Adrenal gland (tissue), 12 donors: ENCODE results near the gene WDFY4. TPM values are rescaled to one million over a fixed set of nuclear protein-coding genes. Genes with fewer than 3 reads are reported as not detected.

Source experiments
- DNase-seq, 7 donors: peaks; one replicate each; pipeline ENCODE4 v3.0.0-alpha.2; 2019 to 2020
- H3K27ac ChIP-seq, 5 donors: fragments of 200-600 bp; sonication (generic) in 4 of 5; 1 replicate in 3 of 5; 2 replicates in 2 of 5; pipeline versions ENCODE4 v1.5.1 to v1.8.0; 2016 to 2020; ENCODE audit warnings: mild to moderate bottlenecking in 1 of 5
- H3K27me3 ChIP-seq: fragments of 200-600 bp; 2 replicates; pipeline ENCODE4 v1.8.0; 2021
- H3K36me3 ChIP-seq, 2 donors: fragments of 200-600 bp; replicated peaks in 1 of 2; 1 replicate in 1 of 2; 2 replicates in 1 of 2; pipeline versions ENCODE4 v1.5.1 to v1.8.0; 2018 to 2022
- H3K4me1 ChIP-seq, 2 donors: fragments of 200-600 bp; replicated peaks in 1 of 2; 1 replicate in 1 of 2; 2 replicates in 1 of 2; pipeline versions ENCODE4 v1.5.1 to v1.8.0; 2018 to 2021
- H3K4me3 ChIP-seq, 4 donors: fragments of 200-600 bp; sonication (generic) in 3 of 4; one replicate each; pipeline ENCODE4 v1.5.1; 2016 to 2018
- H3K9me3 ChIP-seq, 3 donors: fragments of 200-600 bp; sonication (generic) in 1 of 3; replicated peaks in 1 of 3; 1 replicate in 2 of 3; 2 replicates in 1 of 3; pipeline versions ENCODE4 v1.5.1 to v1.8.0; 2016 to 2021
- POLR2A ChIP-seq, 2 donors: fragments of 450-650 bp; IDR thresholded peaks; one replicate each; pipeline ENCODE4 v1.6.1; 2017; ENCODE audit warnings: antibody characterized with exemption in 2 of 2, mild to moderate bottlenecking in 2 of 2, moderate library complexity in 1 of 2
- WGBS, 4 donors: extraction: QIAGEN DNeasy Blood & Tissue Kit in 2 of 4; methylation state at CpG; one replicate each; pipeline versions ENCODE4 v1.1.5 to v1.1.7; 2013 to 2017; 5-methylcytosine and 5-hydroxymethylcytosine counted together
- intact Hi-C, 2 donors: fragments of 100-400 bp; cut with DNase I; formaldehyde crosslinking; loops; one replicate each; pipeline versions ENCODE4 v1.14.1 to v1.15.0; 2022 to 2023
- polyA plus RNA-seq, 3 donors: library from polyadenylated mRNA; stranded (reverse); fragments of 200-250 nt in 2 of 3; fragments of 350-450 nt in 1 of 3; fragmentation: Illumina TruSeq in 1 of 3; extraction: RNeasy Lipid Tissue Mini Kit (QIAGEN cat#74804) in 1 of 3; gene quantifications; one replicate each; pipeline ENCODE4 v1.2.3, GENCODE V29; 2013 to 2014
- total RNA-seq, 9 donors: library from RNA; depleted of rRNA in 4 of 9; stranded (reverse); fragments of >200 nt in 4 of 9; fragments of 120-200 nt in 1 of 9; fragmentation: NEBNext Ultra II Directional in 1 of 9; extraction: Animal tissue kit (Norgen Biotek cat#: 25700) in 1 of 9; gene quantifications; one replicate each; pipeline versions ENCODE4 v1.1.0 to v1.2.4, GENCODE V29; 2013 to 2023
- TF ChIP-seq, protein P1 (sequence below), 6 experiments: fragments of 450-650 bp in 4 of 6; fragments of 200-600 bp in 2 of 6; sonication (generic) in 1 of 6; IDR thresholded peaks; 1 replicate in 5 of 6; 2 replicates in 1 of 6; pipeline versions ENCODE4 v1.5.1 to v1.8.0; 2016 to 2021; ENCODE audit warnings: antibody characterized with exemption in 6 of 6, mild to moderate bottlenecking in 2 of 6, moderate library complexity in 1 of 6
- donor health status: healthy with polysubstance abuse.
- donor health status: Bipolar disorder and iron deficiency.
- donor health status: DM: yes; HTN: yes; CAD: no.
- donor health status: DM: no; HTN: no; CAD: no.
- donor health status: DM: no; HTN: no; CAD: no.
- donor health status: DM: yes; HTN: yes; CAD: no.

WDFY4 gene
- total and polyA plus RNA-seq, 12 donors, result 0.61 to 9.9 (median 5.7) TPM

DNA sequence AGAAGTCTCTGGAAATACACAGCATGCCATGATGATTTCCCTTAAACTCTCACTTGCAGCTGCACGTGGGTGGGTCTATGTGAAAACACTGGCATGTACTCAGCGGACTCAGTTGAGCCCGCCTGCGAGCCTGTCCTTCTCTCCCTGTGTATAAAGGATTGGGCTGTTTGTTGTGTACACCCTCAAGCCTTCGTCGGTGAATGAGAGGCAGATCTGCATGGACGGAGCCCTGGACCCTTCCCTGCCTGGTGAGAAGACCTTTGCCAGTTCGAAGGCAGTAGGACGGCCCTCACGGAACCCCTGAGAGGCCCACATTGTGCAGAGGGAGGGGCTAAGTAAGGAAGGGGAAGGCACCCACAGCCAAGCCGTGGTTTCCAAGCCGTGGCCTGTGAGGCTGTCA is 121.2 kb downstream of the WDFY4 start:
- no peaks in the 10 kb centered on the region for H3K9me3 ChIP-seq
- DNase-seq, result no peak
- no peak overlapping the region for H3K27ac ChIP-seq
- H3K4me3 ChIP-seq, result no peak overlapping the region
- H3K27me3 ChIP-seq, result no peaks in the 10 kb centered on the region
- H3K36me3 ChIP-seq, result no peaks in the 10 kb centered on the region
- TF ChIP-seq, protein P1, sequence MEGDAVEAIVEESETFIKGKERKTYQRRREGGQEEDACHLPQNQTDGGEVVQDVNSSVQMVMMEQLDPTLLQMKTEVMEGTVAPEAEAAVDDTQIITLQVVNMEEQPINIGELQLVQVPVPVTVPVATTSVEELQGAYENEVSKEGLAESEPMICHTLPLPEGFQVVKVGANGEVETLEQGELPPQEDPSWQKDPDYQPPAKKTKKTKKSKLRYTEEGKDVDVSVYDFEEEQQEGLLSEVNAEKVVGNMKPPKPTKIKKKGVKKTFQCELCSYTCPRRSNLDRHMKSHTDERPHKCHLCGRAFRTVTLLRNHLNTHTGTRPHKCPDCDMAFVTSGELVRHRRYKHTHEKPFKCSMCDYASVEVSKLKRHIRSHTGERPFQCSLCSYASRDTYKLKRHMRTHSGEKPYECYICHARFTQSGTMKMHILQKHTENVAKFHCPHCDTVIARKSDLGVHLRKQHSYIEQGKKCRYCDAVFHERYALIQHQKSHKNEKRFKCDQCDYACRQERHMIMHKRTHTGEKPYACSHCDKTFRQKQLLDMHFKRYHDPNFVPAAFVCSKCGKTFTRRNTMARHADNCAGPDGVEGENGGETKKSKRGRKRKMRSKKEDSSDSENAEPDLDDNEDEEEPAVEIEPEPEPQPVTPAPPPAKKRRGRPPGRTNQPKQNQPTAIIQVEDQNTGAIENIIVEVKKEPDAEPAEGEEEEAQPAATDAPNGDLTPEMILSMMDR (IDR thresholded peaks at IDR 0.05), result no peak
- no peak for TF ChIP-seq POLR2A (IDR thresholded peaks at IDR 0.05)
- no peaks in the 10 kb centered on the region for H3K4me1 ChIP-seq
- intact Hi-C loops, result no loop called here
- WGBS, 4 donors, result 63 to 84% (median 67%) methylated on average over 7 to 12 of the region's 12 CpGs

- Histone ChIP-seq H3K4me3 (no peak overlapping the region), H3K36me3 (no peaks in the 10 kb centered on the region), H3K27me3 (no peaks in the 10 kb centered on the region), H3K9me3 (no peaks in the 10 kb centered on the region), H3K4me1 (no peaks in the 10 kb centered on the region), H3K27ac (no peak overlapping the region)
- TF ChIP-seq POLR2A (IDR thresholded peaks at IDR 0.05), result no peak
- TF ChIP-seq, protein P1 (IDR thresholded peaks at IDR 0.05), result no peak
- no peak for DNase-seq
- 69 to 74% (median 73%) methylated on average over 4 of the region's 4 CpGs for WGBS, 4 donors
- intact Hi-C loops, result no loop called here
Observed at GRCh38 chr10:48806342-48806741, 121.7 kb downstream of the WDFY4 start.

DNA sequence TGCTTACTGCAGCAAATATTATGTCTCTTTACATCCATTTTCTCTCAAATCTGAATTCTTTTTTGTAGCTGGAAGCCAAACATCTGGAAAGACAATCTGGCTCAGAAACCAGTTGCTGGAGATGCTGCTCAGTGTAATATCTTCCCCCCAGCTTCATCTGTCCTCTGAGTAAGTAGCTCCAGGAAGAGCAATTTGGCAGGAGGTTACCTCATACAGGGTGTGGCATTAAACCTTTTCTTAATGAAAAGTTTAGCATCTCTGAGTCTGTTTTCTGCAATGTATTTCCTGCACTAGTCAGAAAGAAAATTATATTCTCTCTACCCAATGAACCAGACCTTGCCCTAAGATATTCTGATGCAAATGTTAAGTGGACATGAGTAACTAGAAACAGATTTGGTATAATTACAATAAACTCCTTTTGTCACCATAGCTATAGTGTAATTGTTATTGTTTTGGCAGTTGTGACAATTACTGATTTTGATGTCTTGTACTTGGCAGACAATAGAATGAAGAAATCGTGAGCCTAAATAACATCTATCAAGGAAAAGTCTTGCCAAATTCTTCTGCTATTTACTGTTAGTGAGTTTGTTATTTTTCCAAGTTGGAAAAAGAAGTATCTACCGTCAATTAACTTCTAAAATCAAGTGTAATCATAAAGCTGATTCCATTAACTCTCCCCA is 123.3 kb downstream of the WDFY4 start:
- intact Hi-C loops, result no loop called here
- Histone ChIP-seq H3K27ac (no peak overlapping the region), H3K36me3 (no peaks in the 10 kb centered on the region), H3K4me3 (no peak overlapping the region), H3K27me3 (no peaks in the 10 kb centered on the region), H3K4me1 (no peaks in the 10 kb centered on the region), H3K9me3 (no peaks in the 10 kb centered on the region)
- TF ChIP-seq, protein P1 (IDR thresholded peaks at IDR 0.05), result no peak
- TF ChIP-seq POLR2A (IDR thresholded peaks at IDR 0.05), result no peak
- 38 to 55% (median 48%) methylated on average over 2 of the region's 2 CpGs for WGBS, 4 donors
- DNase-seq, result no peak

- H3K4me1 ChIP-seq, result no peaks in the 10 kb centered on the region
- no peaks in the 10 kb centered on the region for H3K9me3 ChIP-seq
- no peak for TF ChIP-seq POLR2A (IDR thresholded peaks at IDR 0.05)
- TF ChIP-seq, protein P1 (IDR thresholded peaks at IDR 0.05), result no peak
- no peak for DNase-seq
- H3K27me3 ChIP-seq, result no peaks in the 10 kb centered on the region
- no peak overlapping the region for H3K4me3 ChIP-seq
- H3K27ac ChIP-seq, result no peak overlapping the region
- intact Hi-C loops, result no loop called here
- H3K36me3 ChIP-seq, result no peaks in the 10 kb centered on the region
- 80 to 88% (median 84%) methylated on average over 2 of the region's 2 CpGs for WGBS, 4 donors
Observed at GRCh38 chr10:48809261-48809660, 124.6 kb downstream of the WDFY4 start.
